OCI-LY1 (cell line): ENCODE data around the gene PEX11B.

Experiments used
- EZH2 ChIP-seq: fragments of 200-600 bp; sonication (generic), shearing (Covaris generic); IDR thresholded peaks from 2 replicates; pipeline ENCODE4 v1.8.0; 2017; ENCODE audit warnings: borderline replicate concordance, mixed run types, mild to moderate bottlenecking, antibody characterized with exemption, low read length, moderate library complexity, mixed read lengths
- TF ChIP-seq, protein P1 (sequence below): fragments of 200-600 bp; sonication (generic), shearing (Covaris generic); IDR thresholded peaks from 2 replicates; pipeline ENCODE4 v1.5.1; 2017; ENCODE audit warnings: mild to moderate bottlenecking, antibody characterized with exemption, low read length, moderate library complexity, mixed read lengths

DNA sequence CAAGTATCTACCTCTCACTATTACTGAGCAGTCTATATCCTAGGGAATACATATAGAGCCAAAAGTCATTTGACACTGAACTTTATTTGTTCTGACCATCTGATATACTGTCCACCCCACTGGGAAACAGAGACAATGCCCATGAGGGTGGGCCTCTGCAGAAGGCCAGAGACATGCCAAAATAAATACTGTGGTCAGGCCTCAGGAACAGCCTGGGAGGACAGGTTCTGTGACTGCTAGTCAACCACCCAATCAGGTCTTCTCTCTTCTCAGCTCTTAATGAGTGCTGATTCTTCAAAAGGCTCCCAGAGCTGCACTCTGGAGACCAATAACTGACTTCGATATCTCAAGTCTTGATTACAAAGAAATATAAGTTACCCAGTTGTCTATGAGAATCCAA is 27.4 kb downstream of the PEX11B start:
- TF ChIP-seq EZH2, result no peak
- TF ChIP-seq, protein P1, sequence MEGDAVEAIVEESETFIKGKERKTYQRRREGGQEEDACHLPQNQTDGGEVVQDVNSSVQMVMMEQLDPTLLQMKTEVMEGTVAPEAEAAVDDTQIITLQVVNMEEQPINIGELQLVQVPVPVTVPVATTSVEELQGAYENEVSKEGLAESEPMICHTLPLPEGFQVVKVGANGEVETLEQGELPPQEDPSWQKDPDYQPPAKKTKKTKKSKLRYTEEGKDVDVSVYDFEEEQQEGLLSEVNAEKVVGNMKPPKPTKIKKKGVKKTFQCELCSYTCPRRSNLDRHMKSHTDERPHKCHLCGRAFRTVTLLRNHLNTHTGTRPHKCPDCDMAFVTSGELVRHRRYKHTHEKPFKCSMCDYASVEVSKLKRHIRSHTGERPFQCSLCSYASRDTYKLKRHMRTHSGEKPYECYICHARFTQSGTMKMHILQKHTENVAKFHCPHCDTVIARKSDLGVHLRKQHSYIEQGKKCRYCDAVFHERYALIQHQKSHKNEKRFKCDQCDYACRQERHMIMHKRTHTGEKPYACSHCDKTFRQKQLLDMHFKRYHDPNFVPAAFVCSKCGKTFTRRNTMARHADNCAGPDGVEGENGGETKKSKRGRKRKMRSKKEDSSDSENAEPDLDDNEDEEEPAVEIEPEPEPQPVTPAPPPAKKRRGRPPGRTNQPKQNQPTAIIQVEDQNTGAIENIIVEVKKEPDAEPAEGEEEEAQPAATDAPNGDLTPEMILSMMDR, result no peak
